GM12878 (cell line): ENCODE measurements around the gene TMEM175. TPM values are rescaled to one million over a fixed set of nuclear protein-coding genes. Genes with fewer than 3 reads are reported as not detected.

Experiments used
- ATAC-seq: fragments of 200-7000 bp; cut with Tn5 transposase; 3 replicates; pipeline ENCODE4 v1.9.1; 2020; ENCODE audit warnings: mild to moderate bottlenecking, moderate library complexity
- BruUV-seq: library from RNA; stranded (reverse); fragments of 400-500 nt; replicated peaks from 2 replicates; lab custom pipeline; 2021; lab: Mats Ljungman, UMichigan
- CTCF ChIA-PET: fragments of 300-600 bp; sonication (Branson Sonifier 250); formaldehyde crosslinking; extraction: SDS; loops from one replicate; lab custom pipeline; 2021; ENCODE audit warnings: inconsistent platforms; lab: Yijun Ruan, JAX
- POLR2A ChIA-PET: fragments of 350-600 bp; formaldehyde crosslinking; extraction: SDS; loops from one replicate; lab custom pipeline; 2021; ENCODE audit warnings: inconsistent platforms; lab: Charles Lee
- RAD21 ChIA-PET: fragments of 300-600 bp; sonication (Branson Sonifier 250); formaldehyde crosslinking; loops from one replicate; lab custom pipeline; 2023; ENCODE audit warnings: antibody characterized with exemption; ENCODE audit not compliant: unreplicated experiment; lab: Charles Lee
- SMC1A ChIA-PET: fragments of 300-600 bp; sonication (Branson Sonifier 250); formaldehyde crosslinking; loops from one replicate; lab custom pipeline; 2023; ENCODE audit not compliant: unreplicated experiment, uncharacterized antibody; lab: Charles Lee
- DNase-seq: peaks from one replicate; pipeline ENCODE4 v3.0.0-alpha.2; 2011; ENCODE audit warnings: low read depth, low spot score
- FAIRE-seq: peaks from 3 replicates; lab custom pipeline; 2011; peaks lifted over from hg19 to GRCh38; lab: Jason Lieb, UNC
- H2AFZ ChIP-seq: 2 replicates; pipeline ENCODE4 v1.6.0; 2011; ENCODE audit warnings: low read depth, low read length, control low read depth; ENCODE audit not compliant: control insufficient read depth
- H3K27ac ChIP-seq: 2 replicates; pipeline ENCODE4 v1.5.1; 2011; ENCODE audit warnings: control low read depth; ENCODE audit not compliant: control insufficient read depth, insufficient read depth
- H3K27me3 ChIP-seq, 2 experiments: replicated peaks in 1 of 2; 2 replicates each; pipeline versions ENCODE4 v1.6.0 to v1.6.1; 2011; ENCODE audit warnings: low read length in 1 of 2; ENCODE audit not compliant: control insufficient read depth in 2 of 2, insufficient read depth in 2 of 2
- H3K36me3 ChIP-seq, 2 experiments: 2 replicates each; pipeline ENCODE4 v1.5.1; 2011; ENCODE audit warnings: low read length in 1 of 2; ENCODE audit not compliant: control insufficient read depth in 2 of 2, insufficient read depth in 2 of 2
- H3K4me1 ChIP-seq: 2 replicates; pipeline ENCODE4 v1.6.1; 2011; ENCODE audit warnings: mild to moderate bottlenecking, low read length, moderate library complexity, mixed read lengths; ENCODE audit not compliant: control insufficient read depth, insufficient read depth
- H3K4me2 ChIP-seq: 2 replicates; pipeline ENCODE4 v1.6.0; 2011; ENCODE audit warnings: control low read depth; ENCODE audit not compliant: control insufficient read depth, insufficient read depth
- H3K4me3 ChIP-seq: fragments of 200-600 bp; sonication (generic); 2 replicates; pipeline ENCODE4 v1.5.1; 2016
- H3K79me2 ChIP-seq: 2 replicates; pipeline ENCODE4 v1.6.0; 2011; ENCODE audit warnings: low read length; ENCODE audit not compliant: control insufficient read depth, insufficient read depth
- H3K9ac ChIP-seq: 2 replicates; pipeline ENCODE4 v1.8.0; 2011; ENCODE audit warnings: low read length, control low read depth, mixed read lengths; ENCODE audit not compliant: control insufficient read depth, insufficient read depth
- H3K9me3 ChIP-seq: replicated peaks from 3 replicates; pipeline ENCODE4 v1.5.1; 2011; ENCODE audit warnings: mild to moderate bottlenecking, low read length; ENCODE audit not compliant: control insufficient read depth, insufficient read depth
- H4K20me1 ChIP-seq: 2 replicates; pipeline ENCODE4 v1.6.0; 2011; ENCODE audit not compliant: control insufficient read depth, insufficient read depth
- BMI1 ChIP-seq: fragments of 450-650 bp; IDR thresholded peaks from 2 replicates; pipeline ENCODE4 v1.6.1; 2016; ENCODE audit warnings: mild to moderate bottlenecking, moderate library complexity, borderline replicate concordance
- IKZF1 ChIP-seq: fragments of 450-650 bp; conservative IDR thresholded peaks from 2 replicates; pipeline ENCODE4 v1.6.1; 2017; ENCODE audit warnings: antibody characterized with exemption, mild to moderate bottlenecking
- MEF2A ChIP-seq: IDR thresholded peaks from 2 replicates; pipeline ENCODE4 v1.6.1; 2011; ENCODE audit warnings: low read depth, mild to moderate bottlenecking, low read length, moderate library complexity; ENCODE audit not compliant: insufficient read depth
- MEF2B ChIP-seq: fragments of 450-650 bp; IDR thresholded peaks from 2 replicates; pipeline ENCODE4 v1.6.1; 2018; ENCODE audit warnings: mild to moderate bottlenecking, moderate library complexity; ENCODE audit not compliant: partially characterized antibody, poor library complexity, severe bottlenecking
- RB1 ChIP-seq: fragments of 450-650 bp; formaldehyde crosslinking; IDR thresholded peaks from 2 replicates; pipeline ENCODE4 v1.6.1; 2017; ENCODE audit warnings: mild to moderate bottlenecking, borderline replicate concordance
- SMAD1 ChIP-seq: fragments of 450-650 bp; IDR thresholded peaks from 2 replicates; pipeline ENCODE4 v1.6.1; 2018; ENCODE audit warnings: mild to moderate bottlenecking, low read depth; ENCODE audit not compliant: partially characterized antibody
- SREBF1 ChIP-seq: IDR thresholded peaks from 2 replicates; pipeline ENCODE4 v1.6.1; 2012; ENCODE audit warnings: mild to moderate bottlenecking, low read length
- WGBS: methylation state at CpG from one replicate; pipeline ENCODE4 v1.1.6; 2016; ENCODE audit warnings: low lambda C conversion rate; ENCODE audit not compliant: insufficient replicate concordance, insufficient coverage; ENCODE audit errors: missing lambda C conversion rate; 5-methylcytosine and 5-hydroxymethylcytosine counted together
- in situ Hi-C: fragments of 300-500 bp; cut with MboI; formaldehyde crosslinking; loops from 9 replicates; pipeline ENCODE4 v1.14.3; 2018; ENCODE audit warnings: mixed read lengths
- intact Hi-C: fragments of 100-400 bp; cut with micrococcal nuclease; formaldehyde crosslinking; loops from one replicate; pipeline ENCODE4 v1.14.2; 2022; ENCODE audit not compliant: unreplicated experiment
- polyA plus RNA-seq, 11 experiments: library from polyadenylated mRNA; depleted of rRNA in 4 of 11; unstranded in 6 of 11; stranded (reverse) in 5 of 11; fragments of >200 nt; fragmentation: Nextera tagmentation in 4 of 11; fragmentation: Illumina TruSeq in 1 of 11; extraction: Ambion mirVana in 4 of 11; extraction: Trizol in 1 of 11; gene quantifications; 1 replicate in 1 of 11; 2 replicates in 10 of 11; pipeline versions ENCODE4 v1.2.1 to v1.2.3, GENCODE V29; 2011 to 2016; ENCODE audit warnings: inconsistent platforms in 2 of 11, missing spikeins in 2 of 11, low read depth in 1 of 11
- total RNA-seq, 4 experiments: library from RNA; depleted of rRNA in 3 of 4; stranded (reverse); fragments of >200 nt in 3 of 4; fragmentation: Illumina TruSeq in 1 of 4; extraction: Trizol in 1 of 4; gene quantifications; 2 replicates each; pipeline versions ENCODE4 v1.2.1 to v1.2.3, GENCODE V29; 2013 to 2021
- TF ChIP-seq, protein P1 (sequence below): IDR thresholded peaks from 2 replicates; pipeline ENCODE4 v1.6.1; 2012; ENCODE audit warnings: mild to moderate bottlenecking, low read depth, low read length
- TF ChIP-seq, protein P2 (sequence below): IDR thresholded peaks from 2 replicates; pipeline ENCODE4 v1.6.1; 2011; ENCODE audit warnings: borderline replicate concordance, low read depth, mild to moderate bottlenecking, moderate library complexity, mixed read lengths, low read length; ENCODE audit not compliant: insufficient read depth; ENCODE audit errors: extremely low read length
- TF ChIP-seq, protein P3 (sequence below): fragments of 450-650 bp; IDR thresholded peaks from 2 replicates; pipeline ENCODE4 v1.6.1; 2016; ENCODE audit warnings: mild to moderate bottlenecking

The TMEM175 gene
- total and polyA plus RNA-seq, 10 of the 15 experiments (the other 5 are each of a cell fraction or from before 2014, with no cell fraction given) = 0.11 to 39.5 (median 22.3) TPM

DNA sequence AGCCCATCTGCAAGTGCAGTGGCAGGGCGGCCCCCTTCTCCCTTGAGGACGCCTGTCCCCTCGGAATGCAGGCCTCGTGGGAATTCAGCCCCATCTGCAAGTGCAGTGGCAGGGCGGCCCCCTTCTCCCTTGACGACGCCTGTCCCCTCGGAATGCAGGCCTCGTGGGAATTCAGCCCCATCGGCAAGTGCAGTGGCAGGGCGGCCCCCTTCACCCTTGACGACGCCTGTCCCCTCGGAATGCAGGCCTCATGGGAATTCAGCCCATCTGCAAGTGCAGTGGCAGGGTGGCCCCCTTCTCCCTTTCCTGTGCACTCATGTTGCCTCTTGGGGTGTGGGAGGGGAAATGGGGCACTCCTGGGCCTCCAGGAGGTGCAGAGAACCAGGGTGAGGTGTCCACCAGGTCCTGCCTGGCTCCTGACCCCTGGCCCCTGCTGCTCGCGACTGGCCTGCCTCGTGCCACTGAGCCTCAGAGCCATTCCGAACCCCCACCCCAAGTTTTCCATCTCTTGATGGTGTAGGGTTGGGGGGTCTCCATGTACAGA, 67.7 kb downstream of the TMEM175 start:
- in situ Hi-C loops = no loop called here
- H3K9ac ChIP-seq = no peak overlapping the region
- POLR2A ChIA-PET = no interaction called here

DNA sequence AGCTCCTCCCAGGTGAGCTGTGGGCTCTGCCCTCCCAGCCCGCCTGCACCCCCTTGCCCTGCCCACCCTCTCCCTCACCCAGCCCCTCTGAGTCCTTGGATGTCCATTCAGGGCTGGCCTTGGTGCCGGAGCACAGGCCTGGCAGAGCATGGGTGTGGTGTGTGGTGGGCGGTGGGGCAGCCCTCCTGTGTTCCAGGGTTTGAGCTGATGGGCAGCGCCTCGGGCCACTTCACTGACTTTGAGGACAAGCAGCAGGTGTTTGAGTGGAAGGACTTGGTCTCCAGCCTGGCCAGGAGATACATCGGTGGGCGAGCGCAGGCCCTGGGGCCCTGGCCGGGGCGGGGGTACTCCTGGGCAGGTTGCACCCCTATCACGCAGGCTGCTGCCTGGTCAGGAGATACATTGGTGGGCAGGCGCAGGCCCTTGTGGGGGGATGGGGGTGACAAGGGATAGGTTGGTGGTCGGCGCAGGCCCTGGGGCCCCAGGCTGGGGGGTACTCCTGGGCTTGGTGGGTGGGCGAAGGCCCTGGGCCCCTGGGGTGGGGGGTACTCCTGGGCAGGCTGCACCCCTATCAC, 68.5 kb downstream of the TMEM175 start:
- BruUV-seq = no TSS peak
- ATAC-seq (no peak), DNase-seq (no peak), FAIRE-seq (no peak)
- ChIA-PET POLR2A (no interaction called here), SMC1A (no interaction called here), CTCF (no interaction called here), RAD21 (no interaction called here)
- Histone ChIP-seq H3K27me3 (peaks cover 2 to 3% of the 10 kb centered on the region in 2 experiments), H3K9ac (no peak overlapping the region), H3K4me1 (no peaks in the 10 kb centered on the region), H3K36me3 (no peaks in the 10 kb centered on the region), H3K27ac (no peak overlapping the region), H4K20me1 (no peaks in the 10 kb centered on the region), H2AFZ (no peak overlapping the region), H3K79me2 (no peaks in the 10 kb centered on the region), H3K4me2 (no peak overlapping the region), H3K9me3 (no peaks in the 10 kb centered on the region; the same call in 2 of the 3 replicates), H3K4me3 (no peak overlapping the region)
- in situ Hi-C loops = no loop called here
- intact Hi-C loops = no loop called here
- 72% methylated on average over 15 of the region's 15 CpGs for WGBS
- no peak for TF ChIP-seq SMAD1
- TF ChIP-seq, protein P1, sequence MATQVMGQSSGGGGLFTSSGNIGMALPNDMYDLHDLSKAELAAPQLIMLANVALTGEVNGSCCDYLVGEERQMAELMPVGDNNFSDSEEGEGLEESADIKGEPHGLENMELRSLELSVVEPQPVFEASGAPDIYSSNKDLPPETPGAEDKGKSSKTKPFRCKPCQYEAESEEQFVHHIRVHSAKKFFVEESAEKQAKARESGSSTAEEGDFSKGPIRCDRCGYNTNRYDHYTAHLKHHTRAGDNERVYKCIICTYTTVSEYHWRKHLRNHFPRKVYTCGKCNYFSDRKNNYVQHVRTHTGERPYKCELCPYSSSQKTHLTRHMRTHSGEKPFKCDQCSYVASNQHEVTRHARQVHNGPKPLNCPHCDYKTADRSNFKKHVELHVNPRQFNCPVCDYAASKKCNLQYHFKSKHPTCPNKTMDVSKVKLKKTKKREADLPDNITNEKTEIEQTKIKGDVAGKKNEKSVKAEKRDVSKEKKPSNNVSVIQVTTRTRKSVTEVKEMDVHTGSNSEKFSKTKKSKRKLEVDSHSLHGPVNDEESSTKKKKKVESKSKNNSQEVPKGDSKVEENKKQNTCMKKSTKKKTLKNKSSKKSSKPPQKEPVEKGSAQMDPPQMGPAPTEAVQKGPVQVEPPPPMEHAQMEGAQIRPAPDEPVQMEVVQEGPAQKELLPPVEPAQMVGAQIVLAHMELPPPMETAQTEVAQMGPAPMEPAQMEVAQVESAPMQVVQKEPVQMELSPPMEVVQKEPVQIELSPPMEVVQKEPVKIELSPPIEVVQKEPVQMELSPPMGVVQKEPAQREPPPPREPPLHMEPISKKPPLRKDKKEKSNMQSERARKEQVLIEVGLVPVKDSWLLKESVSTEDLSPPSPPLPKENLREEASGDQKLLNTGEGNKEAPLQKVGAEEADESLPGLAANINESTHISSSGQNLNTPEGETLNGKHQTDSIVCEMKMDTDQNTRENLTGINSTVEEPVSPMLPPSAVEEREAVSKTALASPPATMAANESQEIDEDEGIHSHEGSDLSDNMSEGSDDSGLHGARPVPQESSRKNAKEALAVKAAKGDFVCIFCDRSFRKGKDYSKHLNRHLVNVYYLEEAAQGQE = no peak
- TF ChIP-seq, protein P2, sequence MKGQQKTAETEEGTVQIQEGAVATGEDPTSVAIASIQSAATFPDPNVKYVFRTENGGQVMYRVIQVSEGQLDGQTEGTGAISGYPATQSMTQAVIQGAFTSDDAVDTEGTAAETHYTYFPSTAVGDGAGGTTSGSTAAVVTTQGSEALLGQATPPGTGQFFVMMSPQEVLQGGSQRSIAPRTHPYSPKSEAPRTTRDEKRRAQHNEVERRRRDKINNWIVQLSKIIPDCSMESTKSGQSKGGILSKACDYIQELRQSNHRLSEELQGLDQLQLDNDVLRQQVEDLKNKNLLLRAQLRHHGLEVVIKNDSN = no peak
- no peak for TF ChIP-seq BMI1
- no peak for TF ChIP-seq MEF2A
- no peak for TF ChIP-seq RB1
- TF ChIP-seq, protein P3, sequence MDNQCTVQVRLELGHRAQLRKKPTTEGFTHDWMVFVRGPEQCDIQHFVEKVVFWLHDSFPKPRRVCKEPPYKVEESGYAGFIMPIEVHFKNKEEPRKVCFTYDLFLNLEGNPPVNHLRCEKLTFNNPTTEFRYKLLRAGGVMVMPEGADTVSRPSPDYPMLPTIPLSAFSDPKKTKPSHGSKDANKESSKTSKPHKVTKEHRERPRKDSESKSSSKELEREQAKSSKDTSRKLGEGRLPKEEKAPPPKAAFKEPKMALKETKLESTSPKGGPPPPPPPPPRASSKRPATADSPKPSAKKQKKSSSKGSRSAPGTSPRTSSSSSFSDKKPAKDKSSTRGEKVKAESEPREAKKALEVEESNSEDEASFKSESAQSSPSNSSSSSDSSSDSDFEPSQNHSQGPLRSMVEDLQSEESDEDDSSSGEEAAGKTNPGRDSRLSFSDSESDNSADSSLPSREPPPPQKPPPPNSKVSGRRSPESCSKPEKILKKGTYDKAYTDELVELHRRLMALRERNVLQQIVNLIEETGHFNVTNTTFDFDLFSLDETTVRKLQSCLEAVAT = no peak
- TF ChIP-seq IKZF1 = no peak

More for the DNA sequence above, 67.7 kb downstream of the TMEM175 start:
- WGBS = 12% methylated on average over 15 of the region's 18 CpGs
- DNase-seq (no peak), FAIRE-seq (no peak), ATAC-seq (no peak)
- no peak overlapping the region for H3K4me3 ChIP-seq
- no peak overlapping the region for H2AFZ ChIP-seq
- no peaks in the 10 kb centered on the region for H4K20me1 ChIP-seq
- peak; percentile 42 for TF ChIP-seq MEF2B
- no peak for TF ChIP-seq SREBF1
- H3K27me3 ChIP-seq = peaks cover 2 to 3% of the 10 kb centered on the region in 2 experiments
- CTCF ChIA-PET = no interaction called here
- intact Hi-C loops = no loop called here
- no peak overlapping the region for H3K27ac ChIP-seq
- H3K9me3 ChIP-seq = no peaks in the 10 kb centered on the region; the same call in 2 of the 3 replicates
- no peak overlapping the region for H3K4me2 ChIP-seq
- no peaks in the 10 kb centered on the region for H3K36me3 ChIP-seq
- no peaks in the 10 kb centered on the region for H3K79me2 ChIP-seq
- BruUV-seq = no TSS peak
- RAD21 ChIA-PET = no interaction called here
- SMC1A ChIA-PET = no interaction called here
- H3K4me1 ChIP-seq = no peaks in the 10 kb centered on the region
